ENCODE measurements around the gene RNF38. TPM values are rescaled to one million over a fixed set of nuclear protein-coding genes. Genes with fewer than 3 reads are reported as not detected.

Gene RNF38
- polyA plus RNA-seq, 3 donors: 11.3 to 33.2 (median 13.6) TPM

GRCh38 chr9:36317766-36318165 is 82.3 kb downstream of the RNF38 start:
- H3K27me3 ChIP-seq (ENCODE audit: control insufficient read depth in 2 of 2, insufficient read depth in 2 of 2, low read length in 2 of 2): no peaks in the 10 kb centered on the region
- H3K9me3 ChIP-seq (replicated peaks in 1 of 2; ENCODE audit: control insufficient read depth in 1 of 2, insufficient read depth in 1 of 2, low read length in 2 of 2): no peaks in the 10 kb centered on the region
- intact Hi-C loops (cut with micrococcal nuclease): no loop called here
- H3K4me3 Mint-ChIP-seq: no peak overlapping the region
- no peaks in the 10 kb centered on the region for H3K36me3 ChIP-seq (replicated peaks in 1 of 2; ENCODE audit: control insufficient read depth in 1 of 2, insufficient read depth in 2 of 2, low read length in 2 of 2)
- no peak overlapping the region for H2AFZ ChIP-seq (ENCODE audit: insufficient read depth, low read depth, low read length, poor library complexity, severe bottlenecking)
- DNase-seq: no peak
- H3K27me3 Mint-ChIP-seq (ENCODE audit: low read depth in 3 of 3): peaks cover 0 to 2% (median 2%) of the 10 kb centered on the region in 3 donors
- no peak overlapping the region for H3K4me2 ChIP-seq (replicated peaks; ENCODE audit: extremely low read depth, low read length, poor library complexity, severe bottlenecking)
- 42% methylated on average over 2 of the region's 6 CpGs for WGBS (ENCODE audit: insufficient coverage)
- no peaks in the 10 kb centered on the region for H3K4me1 ChIP-seq (ENCODE audit: control insufficient read depth in 1 of 2, insufficient read depth in 2 of 2, low read length in 2 of 2)
- H3K27ac ChIP-seq (ENCODE audit: low read depth in 1 of 2, low read length in 2 of 2): no peak overlapping the region
- TF ChIP-seq, protein P1, sequence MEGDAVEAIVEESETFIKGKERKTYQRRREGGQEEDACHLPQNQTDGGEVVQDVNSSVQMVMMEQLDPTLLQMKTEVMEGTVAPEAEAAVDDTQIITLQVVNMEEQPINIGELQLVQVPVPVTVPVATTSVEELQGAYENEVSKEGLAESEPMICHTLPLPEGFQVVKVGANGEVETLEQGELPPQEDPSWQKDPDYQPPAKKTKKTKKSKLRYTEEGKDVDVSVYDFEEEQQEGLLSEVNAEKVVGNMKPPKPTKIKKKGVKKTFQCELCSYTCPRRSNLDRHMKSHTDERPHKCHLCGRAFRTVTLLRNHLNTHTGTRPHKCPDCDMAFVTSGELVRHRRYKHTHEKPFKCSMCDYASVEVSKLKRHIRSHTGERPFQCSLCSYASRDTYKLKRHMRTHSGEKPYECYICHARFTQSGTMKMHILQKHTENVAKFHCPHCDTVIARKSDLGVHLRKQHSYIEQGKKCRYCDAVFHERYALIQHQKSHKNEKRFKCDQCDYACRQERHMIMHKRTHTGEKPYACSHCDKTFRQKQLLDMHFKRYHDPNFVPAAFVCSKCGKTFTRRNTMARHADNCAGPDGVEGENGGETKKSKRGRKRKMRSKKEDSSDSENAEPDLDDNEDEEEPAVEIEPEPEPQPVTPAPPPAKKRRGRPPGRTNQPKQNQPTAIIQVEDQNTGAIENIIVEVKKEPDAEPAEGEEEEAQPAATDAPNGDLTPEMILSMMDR (IDR thresholded peaks at IDR 0.05): no peak
- H3K9ac ChIP-seq (ENCODE audit: insufficient read depth, low read length, poor library complexity, severe bottlenecking): no peak overlapping the region
- no peak overlapping the region for H3K4me3 ChIP-seq (replicated peaks in 1 of 3; ENCODE audit: low read depth in 2 of 3, low read length in 3 of 3)
- peaks cover 2% of the 10 kb centered on the region for H3K4me1 Mint-ChIP-seq
- no peaks in the 10 kb centered on the region for H4K20me1 ChIP-seq (ENCODE audit: insufficient read depth, low read length)
- no peaks in the 10 kb centered on the region for H3K36me3 Mint-ChIP-seq
- no peak overlapping the region for H3K27ac Mint-ChIP-seq
- H3K9me3 Mint-ChIP-seq: peaks cover 0 to 5% (median 0%) of the 10 kb centered on the region in 7 donors
- no peaks in the 10 kb centered on the region for H3K79me2 ChIP-seq (ENCODE audit: insufficient read depth, low read length)

- TF ChIP-seq, protein P1 (IDR thresholded peaks at IDR 0.05): no peak
- Mint-ChIP-seq H3K4me1 (peaks cover 2% of the 10 kb centered on the region), H3K9me3 (peaks cover 0 to 2% (median 0%) of the 10 kb centered on the region in 7 donors), H3K36me3 (no peaks in the 10 kb centered on the region), H3K27ac (no peak overlapping the region), H3K4me3 (no peak overlapping the region), H3K27me3 (ENCODE audit: low read depth in 3 of 3) (peaks cover 0 to 2% (median 2%) of the 10 kb centered on the region in 3 donors)
- Histone ChIP-seq H3K9ac (ENCODE audit: insufficient read depth, low read length, poor library complexity, severe bottlenecking) (no peak overlapping the region), H3K27me3 (ENCODE audit: control insufficient read depth in 2 of 2, insufficient read depth in 2 of 2, low read length in 2 of 2) (no peaks in the 10 kb centered on the region), H4K20me1 (ENCODE audit: insufficient read depth, low read length) (no peaks in the 10 kb centered on the region), H3K4me2 (replicated peaks; ENCODE audit: extremely low read depth, low read length, poor library complexity, severe bottlenecking) (no peak overlapping the region), H2AFZ (ENCODE audit: insufficient read depth, low read depth, low read length, poor library complexity, severe bottlenecking) (no peak overlapping the region), H3K9me3 (replicated peaks in 1 of 2; ENCODE audit: control insufficient read depth in 1 of 2, insufficient read depth in 1 of 2, low read length in 2 of 2) (no peaks in the 10 kb centered on the region), H3K4me3 (replicated peaks in 1 of 3; ENCODE audit: low read depth in 2 of 3, low read length in 3 of 3) (no peak overlapping the region), H3K27ac (ENCODE audit: low read depth in 1 of 2, low read length in 2 of 2) (no peak overlapping the region), H3K36me3 (replicated peaks in 1 of 2; ENCODE audit: control insufficient read depth in 1 of 2, insufficient read depth in 2 of 2, low read length in 2 of 2) (no peaks in the 10 kb centered on the region), H3K79me2 (ENCODE audit: insufficient read depth, low read length) (no peaks in the 10 kb centered on the region), H3K4me1 (ENCODE audit: control insufficient read depth in 1 of 2, insufficient read depth in 2 of 2, low read length in 2 of 2) (no peaks in the 10 kb centered on the region)
- no peak for DNase-seq
- intact Hi-C loops (cut with micrococcal nuclease): no loop called here
- 92% methylated on average over 11 of the region's 12 CpGs for WGBS (ENCODE audit: insufficient coverage)
Measured at GRCh38 chr9:36316611-36317317, 83.3 kb downstream of the RNF38 start.

Measured in CD14-positive monocyte (primary cell).